Kasumi-1 (cell line): ENCODE data around the gene MDGA2.

Source experiments
- DNase-seq, 2 experiments: peaks; one replicate each; lab custom pipeline; 2025; lab: John Stamatoyannopoulos, UW

The MDGA2 gene

GRCh38 chr14:47120645-47121044, 554.8 kb downstream of the MDGA2 start:
- DNase-seq = no peak

DNA sequence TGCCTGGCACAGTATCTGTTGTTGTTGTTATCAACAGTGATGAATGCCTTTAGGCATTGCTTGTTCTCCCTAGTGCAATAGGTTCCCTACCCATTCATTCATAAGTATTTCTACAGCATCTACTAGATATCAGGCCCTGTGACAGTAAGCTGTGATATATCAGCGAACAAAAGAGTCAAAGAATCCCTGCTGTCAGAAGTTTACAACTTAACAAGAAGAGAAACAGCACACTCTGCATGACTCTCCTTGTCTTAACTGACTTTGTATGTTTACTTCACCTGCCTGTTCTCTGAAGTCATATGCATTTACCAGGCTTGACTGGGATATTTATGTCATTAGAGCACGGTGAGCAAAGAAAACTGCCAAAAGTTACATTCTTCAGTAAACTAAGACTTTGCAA, 571.6 kb downstream of the MDGA2 start:
- no peak for DNase-seq

DNA sequence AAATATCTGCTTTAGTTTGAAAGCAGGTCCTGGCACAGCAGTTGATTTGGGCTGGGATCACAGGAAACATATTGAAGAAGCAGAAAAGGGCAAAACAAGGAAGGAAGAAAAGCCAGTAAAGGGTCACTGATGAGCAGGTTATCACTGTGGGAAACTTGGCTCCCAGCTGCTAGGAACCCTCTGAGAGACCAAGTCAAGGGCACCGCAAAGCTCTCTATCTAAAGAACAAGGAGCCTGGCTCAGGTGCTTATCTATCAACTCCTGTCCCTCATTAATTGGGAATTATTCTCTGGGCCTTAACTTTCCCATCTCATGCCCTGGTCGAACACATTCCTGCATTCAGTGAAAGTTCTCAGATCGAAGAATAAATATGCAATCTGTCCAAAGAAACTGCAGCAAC, 572.9 kb downstream of the MDGA2 start:
- DNase-seq = no peak

GRCh38 chr14:47085678-47086077, 589.7 kb downstream of the MDGA2 start:
- DNase-seq = no peak

- no peak for DNase-seq
These were observed 610.1 kb downstream of the MDGA2 start for GRCh38 chr14:47065326-47065725.

DNA sequence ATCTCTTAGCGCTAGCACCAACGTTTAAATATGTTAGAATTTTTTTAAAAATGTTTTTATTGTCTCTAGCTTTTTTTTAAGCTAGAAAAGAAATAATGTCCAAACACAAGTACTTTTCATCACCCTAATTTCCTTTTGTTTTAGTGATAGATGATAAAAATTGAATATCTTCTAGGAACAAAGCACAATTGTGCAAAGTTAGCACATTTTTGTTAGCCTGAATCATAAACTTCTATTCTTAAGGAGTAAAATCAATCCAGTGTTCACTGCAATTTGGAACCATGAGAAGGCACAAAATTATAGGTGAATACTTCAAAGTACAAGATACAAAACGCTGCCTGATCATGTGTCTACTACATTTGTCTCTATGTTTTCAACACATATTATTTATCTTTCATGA, 615.4 kb downstream of the MDGA2 start:
- no peak for DNase-seq

GRCh38 chr14:47057364-47057763, 618.0 kb downstream of the MDGA2 start:
- DNase-seq = no peak

GRCh38 chr14:47044841-47045240, 630.6 kb downstream of the MDGA2 start:
- peak in 1 of 2 experiments; percentile 2 for DNase-seq

DNA sequence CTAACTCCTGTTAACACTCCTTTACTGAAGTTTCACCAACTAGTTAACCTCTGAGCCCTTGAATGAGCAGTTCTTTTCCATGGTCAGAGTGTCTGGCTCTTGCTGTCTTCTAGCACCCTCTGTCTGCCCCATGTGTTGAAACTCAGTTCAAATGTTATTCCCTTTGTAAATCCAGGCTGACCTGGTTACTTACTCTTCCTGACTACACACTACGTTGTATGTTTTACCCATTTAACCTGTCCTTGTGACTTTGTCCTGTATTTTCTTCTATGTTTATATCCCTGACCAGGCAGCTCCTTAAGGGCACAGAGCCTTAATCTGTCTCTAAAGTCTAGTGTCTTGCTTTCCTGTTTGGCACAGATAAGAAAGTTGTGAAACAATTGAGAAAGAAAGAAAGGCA, 634.9 kb downstream of the MDGA2 start:
- peak; percentile 36 to 41 for DNase-seq

GRCh38 chr14:47039336-47039735, 636.1 kb downstream of the MDGA2 start:
- DNase-seq = no peak

- no peak for DNase-seq
These were observed 652.7 kb downstream of the MDGA2 start for GRCh38 chr14:47022721-47023120.

DNA sequence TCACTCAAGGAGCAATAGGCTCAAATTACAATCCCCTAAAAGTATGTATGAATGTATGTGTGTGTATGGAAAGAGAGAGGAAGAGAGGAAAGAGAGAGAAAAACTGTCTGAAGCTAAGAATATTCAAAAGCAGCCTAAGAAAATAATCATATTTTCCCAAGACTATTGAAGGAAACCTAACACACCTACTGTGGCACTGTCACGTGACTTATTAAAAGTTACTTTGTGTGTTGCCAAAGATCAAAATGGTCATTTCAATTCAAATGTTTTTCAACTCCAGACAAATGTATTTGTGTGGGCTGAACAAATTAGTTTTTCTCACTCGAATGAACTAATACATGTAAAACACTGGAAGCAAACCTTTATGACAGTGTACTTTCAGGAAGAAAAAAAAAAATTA, 654.9 kb downstream of the MDGA2 start:
- DNase-seq = no peak

- DNase-seq = no peak
These were observed 662.7 kb downstream of the MDGA2 start for GRCh38 chr14:47012533-47013280.

DNA sequence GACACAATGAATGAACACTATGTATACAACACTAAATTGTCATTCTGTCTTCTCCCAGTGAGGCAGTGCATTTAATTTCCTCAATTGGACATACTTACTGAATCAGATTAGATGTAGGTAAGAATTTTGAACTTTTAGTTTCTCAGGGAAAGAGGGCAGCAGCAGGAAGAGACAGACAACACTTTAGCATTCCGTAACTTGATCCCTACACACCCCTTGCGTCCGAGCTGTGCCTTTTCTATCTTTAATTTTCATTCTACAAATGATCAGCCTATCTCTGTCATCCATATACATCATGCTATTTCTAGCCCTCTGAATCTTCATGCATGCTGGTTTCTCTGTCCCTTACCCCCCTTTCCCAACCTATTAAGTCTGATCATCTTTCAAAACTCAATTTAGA, 665.8 kb downstream of the MDGA2 start:
- no peak for DNase-seq

- DNase-seq = no peak
These were observed 666.7 kb downstream of the MDGA2 start for GRCh38 chr14:47008732-47009131.

DNA sequence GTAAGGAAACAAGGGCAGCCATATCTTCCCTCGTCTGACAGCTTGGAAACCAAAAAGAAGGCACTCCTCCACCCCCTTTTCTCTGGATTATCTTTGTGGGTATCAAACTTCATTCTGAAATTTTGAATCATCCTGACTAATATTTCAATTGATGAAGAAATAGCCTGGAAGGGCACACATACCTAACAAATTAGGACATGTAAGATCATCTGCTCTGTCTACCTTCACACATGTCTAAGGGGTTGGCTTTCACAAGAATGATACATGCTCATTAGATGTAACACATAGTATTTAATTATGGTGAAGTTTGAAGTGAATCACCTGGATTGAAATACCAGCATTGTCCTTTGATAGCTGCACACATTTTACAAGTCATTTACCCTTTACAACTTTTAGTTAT, 675.7 kb downstream of the MDGA2 start:
- no peak for DNase-seq

DNA sequence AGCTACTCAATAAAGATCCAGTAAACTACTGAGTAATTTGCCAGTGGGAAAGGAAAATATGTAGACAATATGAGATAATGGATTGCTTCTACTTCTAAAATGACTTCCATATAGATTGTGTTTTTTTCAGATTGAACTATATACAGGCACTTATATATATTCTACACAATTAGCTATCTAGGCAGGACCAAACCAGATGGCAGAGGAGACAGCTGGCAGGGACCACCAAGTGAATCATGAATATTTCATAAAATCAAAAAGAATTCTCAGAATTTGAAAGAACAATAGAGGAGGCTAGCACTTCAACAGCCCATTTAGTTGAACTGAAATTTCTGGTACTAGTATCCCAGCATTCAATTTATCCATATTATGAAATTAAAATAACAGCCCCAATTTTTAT, 685.8 kb downstream of the MDGA2 start:
- DNase-seq = no peak

GRCh38 chr14:46988312-46988711, 687.1 kb downstream of the MDGA2 start:
- no peak for DNase-seq

DNA sequence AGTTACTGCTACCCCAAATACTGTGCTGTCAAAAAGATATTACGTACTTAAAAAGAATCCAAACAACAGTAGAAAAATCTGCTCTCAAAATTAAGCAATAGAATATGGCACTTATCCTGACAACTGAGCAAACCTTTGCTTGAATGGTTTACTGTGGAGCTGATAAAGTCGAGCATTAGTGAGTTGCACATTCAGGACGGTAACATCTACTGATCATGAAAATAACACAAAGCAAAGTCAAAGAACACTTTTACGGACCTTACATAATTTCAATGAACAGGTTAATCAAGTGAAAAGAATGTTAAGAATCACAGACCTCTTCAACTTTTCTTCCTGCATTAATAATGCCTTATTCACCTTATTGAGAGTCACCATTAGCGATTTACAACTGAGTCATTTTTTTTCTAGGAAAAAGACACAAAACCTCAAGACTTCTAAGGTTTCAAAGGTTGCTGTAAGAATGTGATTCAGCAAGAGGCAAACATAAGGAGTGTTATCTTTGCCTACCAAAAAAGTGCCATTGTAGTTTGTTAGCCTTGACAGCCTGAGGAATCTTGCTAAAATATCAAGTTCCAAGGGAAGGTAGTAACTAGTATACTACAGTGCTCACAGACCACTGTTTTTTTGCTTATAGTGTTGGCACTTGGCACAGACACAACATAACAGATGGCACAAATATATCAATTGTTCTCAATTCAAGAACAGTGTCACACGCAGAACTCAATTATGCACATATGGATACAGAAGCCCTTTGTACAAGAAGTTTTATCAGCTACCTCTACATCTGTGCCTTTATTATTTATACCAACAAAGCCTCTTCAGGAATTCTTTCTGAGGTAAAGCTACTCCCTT, 689.6 kb downstream of the MDGA2 start:
- DNase-seq = no peak

DNA sequence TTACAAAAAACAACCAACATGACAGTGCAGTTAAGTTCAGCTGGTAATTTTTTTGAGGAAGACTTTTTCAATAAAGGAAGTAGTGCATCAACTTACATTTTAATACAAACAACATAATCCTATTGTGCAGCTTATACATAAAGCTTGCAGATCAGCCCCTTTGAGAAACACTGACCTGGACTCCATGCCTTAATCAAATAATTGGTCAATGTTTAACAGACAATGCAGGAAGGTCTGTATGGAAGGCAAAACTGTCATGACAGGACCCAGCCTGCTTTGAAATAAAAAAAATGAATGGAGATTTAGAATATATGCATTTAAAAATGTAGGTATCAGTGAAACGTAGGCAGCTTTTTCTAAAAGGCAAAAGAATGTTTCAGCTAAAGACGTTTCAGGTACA, 702.1 kb downstream of the MDGA2 start:
- no peak for DNase-seq

GRCh38 chr14:46964378-46964777, 711.0 kb downstream of the MDGA2 start:
- DNase-seq = no peak

DNA sequence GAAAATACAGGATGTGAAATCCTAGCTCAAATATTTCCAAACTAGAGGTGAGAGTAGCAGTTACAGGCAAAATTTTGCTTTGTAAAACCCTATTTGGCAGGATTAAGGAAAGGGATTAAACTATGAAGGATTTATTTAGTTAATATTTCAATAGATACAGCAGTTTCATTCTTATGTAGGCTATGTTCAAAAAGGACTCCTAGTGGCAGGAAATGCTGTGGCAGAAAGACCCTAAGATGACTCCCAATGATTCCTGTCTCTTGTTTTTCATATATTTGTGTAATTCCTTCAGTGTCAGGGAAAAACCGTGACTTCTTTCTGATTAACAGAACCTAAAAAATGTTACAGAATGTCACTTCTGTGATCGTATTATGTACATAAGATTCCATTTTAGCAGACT, 724.3 kb downstream of the MDGA2 start:
- DNase-seq = peak; percentile 9 to 11

GRCh38 chr14:46940611-46941010, 734.8 kb downstream of the MDGA2 start:
- DNase-seq = no peak
